Keratinocyte (primary cell): Measurements from ENCODE around the gene ACACA. TPM values are rescaled to one million over a fixed set of nuclear protein-coding genes. Genes with fewer than 3 reads are reported as not detected.

Experiments used
- DNase-seq: peaks from one replicate; pipeline ENCODE4 v3.0.0-alpha.2; 2011; ENCODE audit warnings: low read depth, missing footprints, low spot score
- FAIRE-seq: peaks from 2 replicates; lab custom pipeline; 2011; peaks lifted over from hg19 to GRCh38; lab: Jason Lieb, UNC
- H2AFZ ChIP-seq: 2 replicates; pipeline ENCODE4 v1.6.0; 2012; ENCODE audit warnings: low read length, control low read depth, inconsistent platforms; ENCODE audit not compliant: control insufficient read depth
- H3K27ac ChIP-seq: 2 replicates; pipeline ENCODE4 v1.5.1; 2011; ENCODE audit warnings: low read length; ENCODE audit not compliant: control insufficient read depth, insufficient read depth
- H3K27me3 ChIP-seq: 3 replicates; pipeline ENCODE4 v1.6.0; 2011; ENCODE audit warnings: low read length; ENCODE audit not compliant: control insufficient read depth, insufficient read depth; ENCODE audit errors: extremely low read depth
- H3K36me3 ChIP-seq, 2 experiments: 2 replicates in 1 of 2; 3 replicates in 1 of 2; pipeline ENCODE4 v1.5.1; 2011; ENCODE audit warnings: low read length in 2 of 2, mild to moderate bottlenecking in 1 of 2; ENCODE audit not compliant: control insufficient read depth in 2 of 2, insufficient read depth in 2 of 2; ENCODE audit errors: extremely low read depth in 1 of 2
- H3K4me1 ChIP-seq: 3 replicates; pipeline ENCODE4 v1.5.1; 2011; ENCODE audit warnings: low read length; ENCODE audit not compliant: control insufficient read depth, insufficient read depth; ENCODE audit errors: extremely low read depth
- H3K4me2 ChIP-seq: 3 replicates; pipeline ENCODE4 v1.6.0; 2011; ENCODE audit warnings: low read depth, low read length; ENCODE audit not compliant: control insufficient read depth, insufficient read depth; ENCODE audit errors: extremely low read depth
- H3K4me3 ChIP-seq, 3 experiments: fragments of 200-600 bp in 1 of 3; sonication (generic) in 1 of 3; 2 replicates in 2 of 3; 3 replicates in 1 of 3; pipeline ENCODE4 v1.5.1; 2011 to 2016; ENCODE audit warnings: low read length in 3 of 3, mild to moderate bottlenecking in 3 of 3, control low read depth in 2 of 3, inconsistent platforms in 1 of 3, low read depth in 1 of 3, mixed read lengths in 1 of 3, mixed run types in 1 of 3, moderate library complexity in 1 of 3; ENCODE audit not compliant: control insufficient read depth in 2 of 3, insufficient read depth in 2 of 3; ENCODE audit errors: extremely low read depth in 1 of 3
- H3K79me2 ChIP-seq: 2 replicates; pipeline ENCODE4 v1.6.0; 2012; ENCODE audit warnings: low read length; ENCODE audit not compliant: control insufficient read depth, insufficient read depth
- H3K9ac ChIP-seq: 3 replicates; pipeline ENCODE4 v1.6.0; 2011; ENCODE audit warnings: low read length; ENCODE audit not compliant: control insufficient read depth, insufficient read depth; ENCODE audit errors: extremely low read depth
- H3K9me1 ChIP-seq: 3 replicates; pipeline ENCODE4 v1.6.0; 2011; ENCODE audit warnings: low read length; ENCODE audit not compliant: control insufficient read depth, insufficient read depth; ENCODE audit errors: extremely low read depth
- H3K9me3 ChIP-seq: 2 replicates; pipeline ENCODE4 v1.5.1; 2012; ENCODE audit warnings: low read depth, low read length; ENCODE audit not compliant: control insufficient read depth
- H4K20me1 ChIP-seq: 3 replicates; pipeline ENCODE4 v1.6.0; 2011; ENCODE audit warnings: low read length; ENCODE audit not compliant: control insufficient read depth, insufficient read depth; ENCODE audit errors: extremely low read depth
- EZH2 ChIP-seq: IDR thresholded peaks from one replicate; pipeline ENCODE4 v1.6.1; 2012; ENCODE audit warnings: inconsistent platforms, mild to moderate bottlenecking, low read length, moderate library complexity
- dilution Hi-C: fragments of 300-500 bp; cut with MboI; formaldehyde crosslinking; loops from one replicate; pipeline ENCODE4 v1.7.0; 2020; ENCODE audit warnings: low sequenced_read_pairs; ENCODE audit not compliant: extremely low pct_ligation_motif_present
- polyA plus RNA-seq, 5 experiments: library from polyadenylated mRNA; depleted of rRNA in 3 of 5; stranded (reverse) in 3 of 5; stranded (forward) in 1 of 5; unstranded in 1 of 5; fragments of >200 nt; gene quantifications; 1 replicate in 1 of 5; 2 replicates in 3 of 5; 3 replicates in 1 of 5; pipeline versions ENCODE4 v1.2.1 to v1.2.3, GENCODE V29; 2011 to 2012; ENCODE audit warnings: missing spikeins in 2 of 5, low read depth in 1 of 5, low replicate concordance in 1 of 5
- TF ChIP-seq, protein P1 (sequence below), 3 experiments: IDR thresholded peaks in 1 of 3; conservative IDR thresholded peaks in 1 of 3; optimal IDR thresholded peaks in 1 of 3; 2 replicates in 2 of 3; 3 replicates in 1 of 3; pipeline versions ENCODE3 to v1.5.1; 2011; ENCODE audit warnings: low read length in 3 of 3, mild to moderate bottlenecking in 3 of 3, moderate library complexity in 2 of 3, control low read depth in 1 of 3, inconsistent platforms in 1 of 3; ENCODE audit not compliant: insufficient read depth in 2 of 3; ENCODE audit errors: extremely low read depth in 1 of 3

Gene ACACA
- polyA plus RNA-seq, 1 donor (not counting 4 experiments of a cell fraction or from before 2014, with no cell fraction given): 85.8 TPM

DNA sequence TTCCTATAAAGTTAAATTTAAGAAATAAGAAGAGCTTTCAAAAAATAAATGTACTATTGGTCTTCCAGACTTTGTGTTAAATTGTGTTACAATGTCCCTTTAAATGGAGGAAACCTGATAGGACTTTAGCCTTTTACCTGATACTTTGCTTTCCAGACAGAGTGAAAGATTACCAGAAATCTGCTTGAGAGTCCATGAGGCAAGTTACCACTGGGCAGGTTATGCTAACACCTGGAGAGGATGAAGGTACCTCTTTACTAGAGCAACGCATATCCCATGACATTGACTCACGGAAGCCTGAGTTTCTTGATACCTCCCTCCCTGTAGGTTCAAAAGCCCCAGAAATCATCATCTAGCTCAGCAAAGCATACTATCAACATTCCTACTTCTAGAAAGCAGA lies 174.7 kb downstream of the ACACA start:
- Histone ChIP-seq H3K4me3 (no peak overlapping the region), H3K27ac (no peak overlapping the region), H3K9me1 (no peaks in the 10 kb centered on the region), H3K36me3 (peaks cover 15% of the 10 kb centered on the region in 2 experiments), H3K9me3 (no peaks in the 10 kb centered on the region), H4K20me1 (no peaks in the 10 kb centered on the region), H3K4me2 (no peak overlapping the region), H3K27me3 (no peaks in the 10 kb centered on the region), H3K79me2 (no peaks in the 10 kb centered on the region), H3K9ac (no peak overlapping the region), H3K4me1 (no peaks in the 10 kb centered on the region), H2AFZ (no peak overlapping the region)
- TF ChIP-seq, protein P1, sequence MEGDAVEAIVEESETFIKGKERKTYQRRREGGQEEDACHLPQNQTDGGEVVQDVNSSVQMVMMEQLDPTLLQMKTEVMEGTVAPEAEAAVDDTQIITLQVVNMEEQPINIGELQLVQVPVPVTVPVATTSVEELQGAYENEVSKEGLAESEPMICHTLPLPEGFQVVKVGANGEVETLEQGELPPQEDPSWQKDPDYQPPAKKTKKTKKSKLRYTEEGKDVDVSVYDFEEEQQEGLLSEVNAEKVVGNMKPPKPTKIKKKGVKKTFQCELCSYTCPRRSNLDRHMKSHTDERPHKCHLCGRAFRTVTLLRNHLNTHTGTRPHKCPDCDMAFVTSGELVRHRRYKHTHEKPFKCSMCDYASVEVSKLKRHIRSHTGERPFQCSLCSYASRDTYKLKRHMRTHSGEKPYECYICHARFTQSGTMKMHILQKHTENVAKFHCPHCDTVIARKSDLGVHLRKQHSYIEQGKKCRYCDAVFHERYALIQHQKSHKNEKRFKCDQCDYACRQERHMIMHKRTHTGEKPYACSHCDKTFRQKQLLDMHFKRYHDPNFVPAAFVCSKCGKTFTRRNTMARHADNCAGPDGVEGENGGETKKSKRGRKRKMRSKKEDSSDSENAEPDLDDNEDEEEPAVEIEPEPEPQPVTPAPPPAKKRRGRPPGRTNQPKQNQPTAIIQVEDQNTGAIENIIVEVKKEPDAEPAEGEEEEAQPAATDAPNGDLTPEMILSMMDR (optimal IDR thresholded peaks at IDR 0.05 in 1 of 3, IDR thresholded peaks at IDR 0.05 in 1 of 3, conservative IDR thresholded peaks at IDR 0.05 in 1 of 3; ENCODE audit: extremely low read depth in 1 of 3, insufficient read depth in 2 of 3, low read length in 3 of 3): no peak
- no peak for TF ChIP-seq EZH2
- dilution Hi-C loops: no loop called here
- DNase-seq: no peak
- no peak for FAIRE-seq

DNA sequence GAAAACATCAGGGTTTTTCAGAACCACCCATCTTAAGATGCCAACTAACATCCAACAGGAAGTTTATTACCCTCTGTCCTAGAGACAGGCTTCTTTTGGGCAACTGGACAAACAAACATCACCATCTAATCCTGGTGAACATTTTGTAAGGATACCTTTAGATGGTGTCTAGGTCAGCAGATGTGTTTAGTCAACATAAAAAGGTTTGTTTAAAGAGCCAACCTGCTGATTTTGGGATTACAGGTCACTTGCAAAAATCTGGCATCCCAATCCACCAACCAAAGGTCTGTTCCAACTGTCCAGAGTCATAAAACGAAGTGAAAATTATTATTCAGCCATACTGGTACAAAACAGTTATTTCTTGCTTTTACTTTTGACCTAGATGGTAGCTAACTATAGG lies 176.0 kb downstream of the ACACA start:
- Histone ChIP-seq H3K27ac (no peak overlapping the region), H3K9me3 (no peaks in the 10 kb centered on the region), H3K4me3 (no peak overlapping the region), H3K4me2 (no peak overlapping the region), H3K9me1 (no peaks in the 10 kb centered on the region), H4K20me1 (no peaks in the 10 kb centered on the region), H3K9ac (no peak overlapping the region), H2AFZ (no peak overlapping the region), H3K36me3 (peaks cover 18 to 19% of the 10 kb centered on the region in 2 experiments), H3K27me3 (no peaks in the 10 kb centered on the region), H3K4me1 (no peaks in the 10 kb centered on the region), H3K79me2 (no peaks in the 10 kb centered on the region)
- FAIRE-seq: no peak
- dilution Hi-C loops: no loop called here
- no peak for DNase-seq
- TF ChIP-seq, protein P1 (optimal IDR thresholded peaks at IDR 0.05 in 1 of 3, IDR thresholded peaks at IDR 0.05 in 1 of 3, conservative IDR thresholded peaks at IDR 0.05 in 1 of 3; ENCODE audit: extremely low read depth in 1 of 3, insufficient read depth in 2 of 3, low read length in 3 of 3): no peak
- no peak for TF ChIP-seq EZH2
